GM18498 (cell line): ENCODE data around the gene ZNF335.
"Not testable (repeated sequence)": the region's sequence is repeated elsewhere in the genome, so short reads cannot be mapped to it uniquely, and the experiment has no call there.

ENCODE experiments used
- ATAC-seq: cut with Tn5 transposase; IDR thresholded peaks from one replicate; pipeline ENCODE4 v1.9.1; 2021; ENCODE audit warnings: mild to moderate bottlenecking, moderate library complexity; ENCODE audit not compliant: unreplicated experiment

ZNF335 gene

DNA sequence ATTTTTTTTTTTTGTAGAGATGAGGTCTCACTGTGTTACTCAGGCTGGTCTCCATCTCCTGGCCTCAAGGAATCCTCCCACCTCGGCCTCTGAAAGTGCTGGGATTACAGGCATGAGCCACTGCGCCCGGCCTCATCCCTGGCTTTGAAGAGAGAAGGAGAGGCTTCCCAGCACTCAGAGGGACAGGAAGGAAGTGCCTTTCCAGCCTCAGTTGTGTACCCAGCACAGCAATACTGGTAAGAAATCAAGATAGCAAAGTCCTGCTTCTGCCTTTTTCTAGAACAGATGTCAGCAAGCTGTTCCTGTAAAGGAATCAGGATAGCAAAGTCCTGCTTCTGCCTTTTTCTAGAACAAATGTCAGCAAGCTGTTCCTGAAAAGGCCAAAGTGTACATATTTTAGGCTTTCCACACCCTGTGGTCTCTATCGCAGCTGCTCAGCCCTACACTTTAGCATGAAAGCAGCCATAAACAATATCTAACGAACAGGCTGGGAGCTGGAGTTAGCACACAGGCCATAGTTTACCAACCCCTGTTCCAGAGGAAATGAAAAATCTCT is 53.7 kb downstream of the ZNF335 start:
- no peak for ATAC-seq

DNA sequence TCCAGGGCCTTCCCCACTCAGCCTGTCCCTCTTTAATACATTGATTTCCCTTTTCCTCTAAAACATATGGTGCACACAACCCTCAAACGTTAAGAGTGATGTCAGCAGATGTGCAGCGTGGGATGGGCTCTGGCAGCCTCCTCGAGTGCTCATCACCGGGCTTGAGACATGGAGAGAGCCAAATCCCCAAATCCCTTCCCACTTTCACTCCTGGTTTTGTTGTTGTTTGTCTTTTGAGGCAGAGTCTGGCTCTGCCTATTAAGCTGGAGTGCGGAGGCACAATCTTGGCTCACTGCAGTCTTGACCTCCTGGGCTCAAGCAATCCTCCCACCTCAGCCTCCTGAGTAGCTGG is 54.2 kb downstream of the ZNF335 start:
- no peak for ATAC-seq

DNA sequence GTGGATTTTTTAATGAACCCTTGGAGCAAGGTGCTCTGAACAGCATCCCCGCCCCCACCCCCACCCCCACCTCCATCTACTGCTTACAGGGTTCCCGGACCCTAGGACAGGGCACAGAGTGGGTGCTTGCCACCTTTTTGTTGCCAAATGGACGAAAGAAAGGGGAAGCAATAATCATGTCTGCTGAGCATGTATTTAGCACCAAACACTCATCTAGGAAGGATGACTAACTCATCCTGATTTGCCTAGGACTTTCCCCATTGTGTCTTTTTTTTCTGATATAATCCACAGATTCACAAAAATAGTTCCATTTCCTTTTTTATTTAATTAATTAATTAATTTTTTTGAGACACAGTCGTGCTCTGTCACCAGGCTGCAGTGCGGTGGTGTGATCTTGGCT is 58.9 kb downstream of the ZNF335 start:
- ATAC-seq: no peak

DNA sequence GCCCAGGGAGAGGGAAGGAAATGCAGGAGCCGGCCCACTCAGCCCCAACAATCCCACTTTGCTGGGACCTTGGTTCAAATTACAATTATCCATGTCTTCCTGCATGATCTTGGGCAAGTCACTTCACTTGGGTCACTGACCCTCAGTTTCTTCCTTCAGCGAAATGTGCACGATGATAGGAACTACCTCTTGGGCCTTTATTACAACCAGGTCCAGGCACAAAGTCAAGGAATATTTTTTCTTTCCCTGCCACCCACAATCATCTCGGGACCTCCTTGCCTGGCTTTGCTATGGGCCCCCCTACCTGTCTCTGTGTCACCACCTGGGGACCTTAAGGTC is 59.7 kb downstream of the ZNF335 start:
- no peak for ATAC-seq

DNA sequence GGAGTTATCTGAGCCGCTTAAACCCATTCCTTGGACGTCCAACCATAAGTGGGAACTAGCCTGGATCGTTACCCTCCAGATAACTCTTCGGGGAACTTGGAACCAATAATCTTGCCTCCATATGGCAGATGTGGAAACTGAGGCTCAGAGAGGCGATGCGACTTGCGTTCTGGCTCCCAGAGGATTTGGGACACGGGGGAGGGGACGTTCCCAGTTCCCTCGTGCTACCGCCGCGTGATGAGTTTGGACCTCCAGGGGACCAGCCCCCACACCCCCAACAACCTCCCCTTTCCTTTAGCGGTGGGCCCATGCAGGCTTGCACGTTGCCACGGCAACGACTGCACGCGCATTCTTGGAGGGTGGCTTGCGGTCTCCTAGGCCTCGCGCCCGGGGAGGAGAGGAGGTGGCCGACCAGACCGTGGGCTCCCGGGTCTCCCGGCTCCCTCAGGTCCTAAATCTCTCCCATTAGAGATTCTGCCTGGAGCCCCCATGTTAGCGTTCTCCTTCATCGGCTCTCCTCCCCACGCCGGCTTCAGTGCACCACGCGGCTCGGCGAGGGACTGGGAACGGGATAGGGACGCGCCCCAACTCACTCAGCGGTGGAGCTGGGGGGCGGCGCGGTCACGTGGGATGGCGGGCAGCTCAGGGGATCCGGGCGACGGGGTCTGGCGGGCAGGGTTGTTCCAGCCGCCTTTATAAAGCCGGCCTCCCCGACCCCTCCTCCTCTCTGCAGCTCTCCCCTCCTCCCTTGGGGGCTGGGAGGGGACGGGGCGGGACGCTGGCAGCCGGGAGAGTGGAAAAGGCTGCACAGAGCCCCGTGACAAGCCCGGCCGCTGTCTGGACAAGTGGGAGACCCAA is 60.3 kb downstream of the ZNF335 start, which contains the start of gene PLTP:
Gene PLTP (minus strand): TSS at position 670 of the 858 bp plus-strand sequence. CDS start 703 bp downstream, outside the sequence.
- no peak for ATAC-seq

DNA sequence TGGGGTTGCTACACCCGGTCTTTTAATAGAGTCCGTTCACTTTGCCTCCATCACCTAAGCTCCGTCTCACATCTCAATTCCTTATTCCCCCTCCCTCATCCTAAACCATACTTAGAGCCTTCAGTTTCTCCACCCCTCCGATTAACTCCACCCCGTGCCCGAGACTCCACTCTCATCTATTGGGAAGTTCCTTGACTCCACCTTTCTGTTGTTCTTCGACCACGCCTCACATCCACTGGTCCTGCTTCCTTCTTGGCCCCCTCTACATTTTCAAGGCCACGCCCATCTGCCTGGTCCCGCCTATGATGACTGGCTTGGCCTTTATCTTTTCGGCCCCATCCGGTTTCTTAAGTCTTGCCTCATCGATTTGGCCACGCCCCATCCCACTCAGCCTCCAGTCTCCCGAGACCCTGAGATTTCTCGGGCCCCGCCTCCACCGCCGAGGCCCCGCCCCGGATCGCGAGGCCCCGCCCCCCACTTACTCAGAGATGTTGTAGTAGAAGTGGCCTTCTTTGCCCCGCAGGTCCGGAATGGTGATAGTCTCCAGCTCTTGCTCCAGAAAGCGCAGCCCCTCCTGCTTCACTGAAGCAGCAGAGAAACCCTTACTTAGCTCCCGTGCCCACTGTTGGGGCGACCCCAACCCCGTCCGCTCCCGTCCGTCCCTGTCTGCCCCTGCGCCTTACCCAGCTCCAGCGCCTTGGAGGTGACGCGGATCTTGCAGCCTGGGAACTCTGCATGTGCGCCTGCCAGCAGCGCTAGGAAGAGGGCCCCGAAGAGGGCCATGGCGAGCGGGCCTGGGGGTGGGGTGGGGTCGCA is 61.1 kb downstream of the ZNF335 start:
- peak; percentile 92 for ATAC-seq

DNA sequence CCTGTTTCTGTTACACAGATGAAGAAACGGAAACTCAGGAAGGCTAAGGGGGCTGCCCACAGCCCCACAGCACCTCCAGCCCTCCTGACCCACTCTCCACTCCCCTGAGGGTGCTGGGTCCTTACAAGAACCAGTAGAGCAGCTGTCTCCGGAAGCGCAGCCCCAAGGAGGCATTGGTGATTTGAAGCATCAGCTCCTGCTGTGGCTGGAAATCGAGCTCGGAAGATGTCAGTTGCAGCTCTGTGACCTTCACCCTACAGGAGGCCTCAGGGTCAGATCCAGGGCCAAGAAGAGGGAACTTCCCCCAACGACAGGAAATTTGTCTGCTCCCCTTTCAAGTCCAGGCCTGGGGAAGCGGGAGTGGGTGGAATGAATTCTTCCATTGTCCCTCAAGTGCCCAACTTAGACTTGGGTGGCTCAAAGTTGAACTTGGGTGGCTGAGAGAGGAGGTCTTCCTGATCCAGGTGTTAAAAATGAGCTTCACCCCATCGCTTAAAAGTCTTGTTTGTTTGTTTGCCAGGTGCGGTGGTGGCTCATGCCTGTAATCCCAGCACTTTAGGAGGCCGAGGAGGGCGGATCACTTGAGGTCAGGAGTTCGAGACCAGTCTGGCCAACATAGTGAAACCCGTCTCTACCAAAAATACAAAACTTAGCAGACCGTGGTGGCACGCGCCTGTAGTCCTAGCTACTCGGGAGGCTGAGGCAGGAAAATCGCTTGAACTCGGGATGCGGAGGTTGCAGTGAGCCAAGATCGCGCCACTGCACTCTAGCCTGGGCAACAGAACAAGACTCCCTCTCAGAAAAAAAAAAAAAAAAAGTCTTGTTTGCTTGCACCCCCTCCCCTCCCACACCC is 62.0 kb downstream of the ZNF335 start:
- ATAC-seq: no peak

DNA sequence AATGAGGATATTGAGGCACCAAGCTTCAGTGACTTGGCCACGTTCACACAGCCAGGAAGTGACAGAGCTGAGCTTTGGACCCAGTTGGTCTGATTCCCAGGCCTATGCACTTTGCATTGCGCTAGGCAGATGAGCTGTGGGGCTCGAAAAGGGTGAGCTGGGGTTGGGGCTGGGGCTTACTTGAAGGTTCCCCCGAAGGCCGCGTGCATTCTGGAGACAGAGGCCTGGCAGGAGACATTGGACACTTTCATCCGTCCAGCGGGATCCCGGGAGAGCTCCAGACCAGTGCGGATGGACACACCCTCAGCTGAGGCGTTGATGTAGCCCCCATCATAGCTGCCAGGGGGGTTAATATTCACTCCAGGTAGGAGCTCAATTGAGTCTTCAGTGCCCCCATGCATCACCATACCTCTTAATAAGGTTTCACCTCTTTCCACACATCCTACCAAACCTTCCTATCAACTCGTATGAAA is 62.6 kb downstream of the ZNF335 start:
- no peak for ATAC-seq

DNA sequence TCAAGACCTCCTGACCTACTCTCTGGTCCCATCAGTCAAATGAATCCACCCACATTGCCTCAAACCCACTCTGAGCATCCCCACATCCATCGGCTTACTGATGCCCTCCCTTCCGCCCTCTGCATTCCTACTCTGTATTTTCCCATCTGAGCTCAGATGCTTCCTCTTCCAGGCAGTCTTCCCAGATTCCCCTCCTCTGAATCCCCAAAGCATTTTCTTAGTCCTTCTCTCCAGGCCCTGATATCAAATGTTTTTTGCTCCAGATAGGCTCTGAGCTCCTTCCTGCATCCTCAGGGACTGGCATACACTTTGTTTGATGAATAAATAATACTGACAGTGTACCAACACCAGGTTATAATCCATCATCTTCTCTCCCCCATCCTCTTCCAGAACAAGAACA is 63.9 kb downstream of the ZNF335 start:
- ATAC-seq: no peak

DNA sequence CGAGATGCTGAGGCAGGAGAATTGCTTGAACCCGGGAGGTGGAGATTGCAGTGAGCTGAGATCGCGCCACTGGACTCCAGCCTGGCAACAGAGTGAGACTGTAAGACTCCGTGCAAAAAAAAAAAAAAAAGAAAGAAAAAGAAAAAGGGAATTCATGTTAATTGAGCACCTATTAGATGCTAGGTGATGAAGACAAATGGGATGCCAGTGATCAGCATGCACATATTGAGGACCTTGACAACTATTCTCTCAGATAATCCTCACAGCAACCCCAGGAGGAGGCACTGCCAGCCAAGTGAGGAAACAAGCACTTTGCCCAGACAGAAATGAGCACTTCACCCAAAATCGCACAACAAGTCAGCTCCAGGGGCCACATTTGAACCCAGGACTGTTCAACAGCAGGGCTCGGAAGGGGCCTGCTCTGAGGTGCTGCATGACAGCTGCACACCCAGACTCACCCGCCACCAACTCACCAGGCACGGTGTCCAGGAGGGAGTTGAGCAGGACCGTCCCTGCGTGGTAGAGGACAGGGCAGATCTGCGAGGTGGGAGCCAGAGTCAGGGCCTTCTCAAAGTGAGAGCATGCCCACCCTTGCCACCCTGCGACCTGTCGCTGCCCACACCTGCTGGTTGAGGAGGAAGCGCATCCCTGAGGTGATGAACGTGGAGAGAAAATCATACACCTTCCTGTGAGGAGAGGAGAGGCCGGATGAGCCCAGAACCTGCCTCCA is 64.6 kb downstream of the ZNF335 start:
- no peak for ATAC-seq

DNA sequence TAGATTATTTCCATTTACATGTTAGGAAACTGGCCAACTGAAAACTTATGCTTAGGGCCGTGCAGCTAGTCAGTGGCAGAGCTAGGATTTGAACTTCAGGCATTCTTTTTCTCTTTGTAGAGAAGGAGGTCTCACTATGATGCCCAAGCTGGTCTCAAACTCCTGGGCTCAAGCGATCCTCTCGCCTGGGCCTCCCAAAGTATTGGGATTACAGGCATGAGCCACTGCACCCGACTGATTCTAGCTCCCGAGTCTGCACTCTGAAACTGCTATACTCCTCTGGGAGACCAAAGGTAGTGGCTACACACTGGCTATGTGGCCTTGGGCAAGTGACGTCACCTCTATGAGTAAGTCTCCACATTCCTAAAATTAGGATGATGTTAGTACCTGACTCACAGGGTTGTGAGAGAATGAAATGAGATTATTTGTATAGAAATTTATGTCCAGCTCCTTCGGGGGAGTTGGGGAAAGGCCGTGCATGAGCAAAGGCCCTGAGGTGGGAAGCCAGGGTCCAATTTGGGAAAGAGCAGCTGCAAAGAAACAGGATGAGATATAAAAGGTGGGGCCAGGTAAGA is 66.4 kb downstream of the ZNF335 start:
- ATAC-seq: no peak

DNA sequence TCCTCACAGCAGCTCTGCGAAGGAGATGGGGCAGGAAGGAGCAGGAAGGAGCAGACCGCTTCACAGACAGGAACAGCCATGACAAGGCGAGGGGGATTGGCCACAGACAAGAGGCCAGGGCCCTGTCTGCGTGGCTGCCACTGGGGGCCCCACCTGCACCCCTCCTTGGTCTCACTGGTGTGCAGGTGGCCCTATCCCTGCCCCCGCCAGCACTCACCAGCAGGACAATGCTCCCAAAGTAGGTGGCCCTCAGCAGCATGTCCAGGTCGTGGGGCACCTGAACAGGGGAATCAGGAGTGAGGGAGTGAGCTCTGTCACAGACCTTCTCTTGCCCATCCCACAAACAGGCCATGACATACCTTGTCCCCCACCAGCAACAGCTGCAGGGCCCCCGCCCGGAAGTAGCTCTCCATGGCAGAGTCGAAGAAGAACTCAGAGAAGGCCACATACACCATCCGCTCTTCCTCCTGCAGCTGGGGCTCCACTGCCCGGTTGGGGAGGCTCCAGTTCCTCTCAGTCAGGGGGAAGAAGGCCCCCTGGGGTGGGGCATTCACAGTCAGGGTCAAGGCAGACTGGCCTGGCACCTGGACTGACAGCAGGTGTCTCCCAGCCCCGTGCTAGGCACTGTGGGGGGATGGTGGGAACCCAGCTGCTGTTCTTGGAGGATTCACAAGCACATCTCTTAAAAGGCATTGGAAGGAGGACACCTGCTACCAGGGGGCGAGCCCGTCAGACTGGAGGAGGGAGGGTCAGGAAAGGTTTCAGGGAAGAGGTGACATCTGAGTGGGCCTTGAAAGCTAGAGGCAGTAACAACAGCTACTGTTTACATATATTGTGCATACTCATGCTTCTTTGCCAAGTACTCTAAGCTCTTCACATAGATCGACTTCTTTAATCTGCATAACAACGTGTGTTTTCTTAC is 67.2 kb downstream of the ZNF335 start:
- ATAC-seq: no peak

DNA sequence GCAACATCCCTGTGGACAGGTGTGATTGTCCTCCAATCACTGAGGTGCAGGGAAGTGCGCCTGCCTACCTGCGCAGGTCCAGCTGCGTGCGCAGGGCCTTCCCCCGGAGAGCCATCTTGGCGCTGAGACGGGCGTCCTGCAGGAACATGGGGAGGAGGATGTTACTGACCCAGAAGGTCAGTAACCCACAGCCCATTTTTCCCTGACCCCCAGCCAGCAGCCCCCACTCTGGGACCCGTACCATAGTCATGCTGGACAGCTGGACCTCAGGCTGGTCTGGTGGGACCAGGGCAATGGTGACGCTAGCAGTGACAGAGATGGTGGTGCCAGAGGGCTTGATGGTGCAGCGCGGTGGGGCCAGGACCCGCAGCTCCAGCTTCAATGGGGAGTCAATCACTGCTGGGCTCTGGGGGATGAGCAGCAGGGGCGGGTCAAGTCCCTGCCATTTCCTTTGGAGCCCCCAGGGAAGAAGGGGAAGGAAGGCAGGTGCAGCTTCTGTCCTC is 69.8 kb downstream of the ZNF335 start:
- ATAC-seq: no peak

DNA sequence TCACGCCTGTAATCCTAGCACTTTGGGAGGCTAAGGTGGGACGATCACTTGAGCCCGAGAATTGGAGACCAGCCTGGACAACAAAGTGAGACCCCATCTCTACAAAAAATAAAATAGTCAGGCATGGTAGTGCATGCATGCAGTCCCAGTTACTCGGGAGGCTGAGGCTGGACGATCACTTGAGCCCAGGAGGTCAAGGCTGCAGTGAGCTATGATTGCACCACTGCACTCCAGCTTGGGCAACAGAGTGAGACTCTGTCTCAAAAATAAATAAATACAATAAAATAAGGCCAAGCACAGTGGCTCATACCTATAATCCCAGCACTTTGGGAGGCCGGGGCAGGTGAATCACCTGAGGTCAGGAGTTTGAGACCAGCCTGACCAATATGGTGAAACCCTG is 70.7 kb downstream of the ZNF335 start:
- ATAC-seq: not testable (repeated sequence)

DNA sequence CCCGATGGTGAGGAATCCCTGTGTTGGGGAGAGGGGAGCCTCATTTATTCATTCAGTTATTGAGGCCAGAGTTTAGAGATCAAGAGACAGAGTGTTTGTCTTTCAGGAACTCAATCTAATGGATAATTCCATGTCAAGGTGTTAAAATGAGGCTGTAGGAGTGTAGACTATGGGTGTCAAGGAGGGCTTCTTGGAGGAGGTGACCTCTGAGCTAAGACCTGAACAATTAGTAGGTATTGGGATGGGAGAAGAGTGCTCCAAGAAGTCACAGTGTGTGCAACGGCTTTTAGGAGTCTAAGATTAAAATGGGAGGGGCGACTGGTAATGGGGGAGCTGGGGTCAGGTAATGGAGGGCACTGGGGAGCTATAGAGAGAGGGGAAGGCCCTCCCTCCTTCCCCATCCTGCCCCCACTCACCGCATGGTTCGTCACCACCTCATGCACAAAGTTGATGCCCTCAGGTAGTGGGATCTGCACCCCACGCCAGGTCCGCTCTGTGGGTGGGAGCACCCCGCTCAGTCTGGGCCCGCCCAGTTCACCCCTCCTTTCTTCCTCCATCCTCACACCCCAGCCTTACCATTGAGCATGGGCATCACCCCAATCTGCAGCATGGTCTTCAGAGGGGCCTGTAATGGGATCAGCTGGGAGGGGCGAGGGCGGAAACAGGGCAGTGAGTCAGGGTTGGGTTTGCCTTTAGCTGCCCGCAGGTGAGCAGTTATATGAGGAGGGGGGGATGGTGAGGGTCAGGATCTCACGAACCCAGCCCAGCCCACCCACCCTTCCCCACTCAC is 72.8 kb downstream of the ZNF335 start:
- no peak for ATAC-seq
